ENCODE data around the gene ACMSD.

GRCh38 chr2:134846213-134846612 is 7.8 kb downstream of the ACMSD start:
- TF ChIP-seq CTCF (IDR thresholded peaks at IDR 0.05; ENCODE audit: low read length) (no peak), EZH2phosphoT487 (IDR thresholded peaks at IDR 0.05; ENCODE audit: low read length) (no peak)
